GM21717 (cell line): ENCODE results near the gene STAT1.
"Not testable (repeated sequence)": the region's sequence is repeated elsewhere in the genome, so short reads cannot be mapped to it uniquely, and the experiment has no call there.

Experiments used
- ATAC-seq: cut with Tn5 transposase; IDR thresholded peaks from one replicate; pipeline ENCODE4 v1.9.1; 2021; ENCODE audit warnings: mild to moderate bottlenecking, moderate library complexity; ENCODE audit not compliant: unreplicated experiment

STAT1 gene

GRCh38 chr2:191009541-191010374, 4.2 kb downstream of the STAT1 start:
- ATAC-seq, result no peak

GRCh38 chr2:191008286-191008685, 5.7 kb downstream of the STAT1 start:
- ATAC-seq, result no peak

GRCh38 chr2:191006997-191007783, 6.8 kb downstream of the STAT1 start:
- no peak for ATAC-seq

- no peak for ATAC-seq
Measured at GRCh38 chr2:191006297-191006696, 7.7 kb downstream of the STAT1 start.

- no peak for ATAC-seq
Measured at GRCh38 chr2:191003405-191004309, 10.3 kb downstream of the STAT1 start.

- no peak for ATAC-seq
Measured at GRCh38 chr2:191001624-191002023, 12.3 kb downstream of the STAT1 start.

GRCh38 chr2:191001032-191001431, 12.9 kb downstream of the STAT1 start:
- no peak for ATAC-seq

- ATAC-seq, result no peak
Measured at GRCh38 chr2:190999949-191000665, 13.9 kb downstream of the STAT1 start.

GRCh38 chr2:190999058-190999457, 14.9 kb downstream of the STAT1 start:
- no peak for ATAC-seq

GRCh38 chr2:190997526-190998113, 16.4 kb downstream of the STAT1 start:
- no peak for ATAC-seq

- no peak for ATAC-seq
Measured at GRCh38 chr2:190996947-190997346, 17.0 kb downstream of the STAT1 start.

- ATAC-seq, result no peak
Measured at GRCh38 chr2:190996338-190996946, 17.5 kb downstream of the STAT1 start.

- not testable (repeated sequence) for ATAC-seq
Measured at GRCh38 chr2:190995315-190995714, 18.7 kb downstream of the STAT1 start.

- ATAC-seq, result no peak
Measured at GRCh38 chr2:190994148-190994547, 19.8 kb downstream of the STAT1 start.

- ATAC-seq, result no peak
Measured at GRCh38 chr2:190993292-190993643, 20.7 kb downstream of the STAT1 start.

- ATAC-seq, result no peak
Measured at GRCh38 chr2:190990132-190990531, 23.8 kb downstream of the STAT1 start.

- ATAC-seq, result no peak
Measured at GRCh38 chr2:190988910-190989309, 25.1 kb downstream of the STAT1 start.

- no peak for ATAC-seq
Measured at GRCh38 chr2:190987938-190988337, 26.0 kb downstream of the STAT1 start.

- ATAC-seq, result no peak
Measured at GRCh38 chr2:190987116-190987515, 26.9 kb downstream of the STAT1 start.
